GM13976 (cell line): Measurements from ENCODE around the gene KCNK10.

Experiments
- DNase-seq: peaks from one replicate; pipeline ENCODE4 v3.0.0; 2012; ENCODE audit warnings: low spot score
- in situ Hi-C: fragments of 300-500 bp; cut with MboI; formaldehyde crosslinking; loops from one replicate; pipeline ENCODE4 v1.12.0; 2022; ENCODE audit warnings: low sequenced_read_pairs, mixed read lengths, inconsistent platforms; ENCODE audit not compliant: unreplicated experiment
- TF ChIP-seq, protein P1 (sequence below): IDR thresholded peaks from 2 replicates; pipeline ENCODE4 v1.5.1; 2012; ENCODE audit warnings: borderline replicate concordance, mild to moderate bottlenecking; ENCODE audit not compliant: insufficient read depth; ENCODE audit errors: extremely low read depth, missing control alignments, control extremely low read depth

The KCNK10 gene

DNA sequence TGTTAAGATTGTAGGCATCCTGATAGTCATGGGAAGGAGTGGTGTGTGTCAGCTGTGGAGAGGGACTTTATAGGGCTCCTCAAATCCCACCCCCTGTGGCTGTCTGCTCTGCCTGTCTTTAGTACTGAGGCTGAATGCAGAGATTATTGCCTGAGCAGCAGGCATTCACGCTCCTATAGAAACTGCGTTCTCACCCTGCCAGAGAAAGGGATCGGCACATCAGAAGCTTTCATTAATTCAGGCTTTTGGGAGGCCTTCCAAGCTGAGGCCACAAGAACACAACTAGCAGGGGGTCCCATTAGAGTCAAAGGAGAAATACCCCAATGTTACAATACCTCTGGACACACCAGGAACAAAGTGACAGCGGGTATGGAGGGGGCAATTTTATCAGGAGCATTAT, 12.6 kb downstream of the KCNK10 start:
- DNase-seq, result no peak
- TF ChIP-seq, protein P1, sequence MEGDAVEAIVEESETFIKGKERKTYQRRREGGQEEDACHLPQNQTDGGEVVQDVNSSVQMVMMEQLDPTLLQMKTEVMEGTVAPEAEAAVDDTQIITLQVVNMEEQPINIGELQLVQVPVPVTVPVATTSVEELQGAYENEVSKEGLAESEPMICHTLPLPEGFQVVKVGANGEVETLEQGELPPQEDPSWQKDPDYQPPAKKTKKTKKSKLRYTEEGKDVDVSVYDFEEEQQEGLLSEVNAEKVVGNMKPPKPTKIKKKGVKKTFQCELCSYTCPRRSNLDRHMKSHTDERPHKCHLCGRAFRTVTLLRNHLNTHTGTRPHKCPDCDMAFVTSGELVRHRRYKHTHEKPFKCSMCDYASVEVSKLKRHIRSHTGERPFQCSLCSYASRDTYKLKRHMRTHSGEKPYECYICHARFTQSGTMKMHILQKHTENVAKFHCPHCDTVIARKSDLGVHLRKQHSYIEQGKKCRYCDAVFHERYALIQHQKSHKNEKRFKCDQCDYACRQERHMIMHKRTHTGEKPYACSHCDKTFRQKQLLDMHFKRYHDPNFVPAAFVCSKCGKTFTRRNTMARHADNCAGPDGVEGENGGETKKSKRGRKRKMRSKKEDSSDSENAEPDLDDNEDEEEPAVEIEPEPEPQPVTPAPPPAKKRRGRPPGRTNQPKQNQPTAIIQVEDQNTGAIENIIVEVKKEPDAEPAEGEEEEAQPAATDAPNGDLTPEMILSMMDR, result no peak
- in situ Hi-C loops, result no loop called here

GRCh38 chr14:88310021-88310420, 13.0 kb downstream of the KCNK10 start:
- in situ Hi-C loops, result no loop called here
- TF ChIP-seq, protein P1, result no peak
- DNase-seq, result no peak

- in situ Hi-C loops, result no loop called here
- TF ChIP-seq, protein P1, result no peak
- no peak for DNase-seq
Measured at GRCh38 chr14:88305528-88306322, 17.3 kb downstream of the KCNK10 start.

GRCh38 chr14:88303041-88303440, 20.0 kb downstream of the KCNK10 start:
- no peak for DNase-seq
- in situ Hi-C loops, result no loop called here
- TF ChIP-seq, protein P1, result no peak

GRCh38 chr14:88301381-88301780, 21.7 kb downstream of the KCNK10 start:
- in situ Hi-C loops, result no loop called here
- no peak for DNase-seq
- TF ChIP-seq, protein P1, result no peak

GRCh38 chr14:88300817-88301216, 22.3 kb downstream of the KCNK10 start:
- in situ Hi-C loops, result no loop called here
- TF ChIP-seq, protein P1, result no peak
- DNase-seq, result no peak
